HG03460 (cell line): ENCODE data around the gene JMJD8.

Experiments
- ATAC-seq: cut with Tn5 transposase; IDR thresholded peaks from one replicate; pipeline ENCODE4 v1.9.1; 2021; ENCODE audit not compliant: unreplicated experiment

JMJD8 gene, protein sequence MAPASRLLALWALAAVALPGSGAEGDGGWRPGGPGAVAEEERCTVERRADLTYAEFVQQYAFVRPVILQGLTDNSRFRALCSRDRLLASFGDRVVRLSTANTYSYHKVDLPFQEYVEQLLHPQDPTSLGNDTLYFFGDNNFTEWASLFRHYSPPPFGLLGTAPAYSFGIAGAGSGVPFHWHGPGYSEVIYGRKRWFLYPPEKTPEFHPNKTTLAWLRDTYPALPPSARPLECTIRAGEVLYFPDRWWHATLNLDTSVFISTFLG

DNA sequence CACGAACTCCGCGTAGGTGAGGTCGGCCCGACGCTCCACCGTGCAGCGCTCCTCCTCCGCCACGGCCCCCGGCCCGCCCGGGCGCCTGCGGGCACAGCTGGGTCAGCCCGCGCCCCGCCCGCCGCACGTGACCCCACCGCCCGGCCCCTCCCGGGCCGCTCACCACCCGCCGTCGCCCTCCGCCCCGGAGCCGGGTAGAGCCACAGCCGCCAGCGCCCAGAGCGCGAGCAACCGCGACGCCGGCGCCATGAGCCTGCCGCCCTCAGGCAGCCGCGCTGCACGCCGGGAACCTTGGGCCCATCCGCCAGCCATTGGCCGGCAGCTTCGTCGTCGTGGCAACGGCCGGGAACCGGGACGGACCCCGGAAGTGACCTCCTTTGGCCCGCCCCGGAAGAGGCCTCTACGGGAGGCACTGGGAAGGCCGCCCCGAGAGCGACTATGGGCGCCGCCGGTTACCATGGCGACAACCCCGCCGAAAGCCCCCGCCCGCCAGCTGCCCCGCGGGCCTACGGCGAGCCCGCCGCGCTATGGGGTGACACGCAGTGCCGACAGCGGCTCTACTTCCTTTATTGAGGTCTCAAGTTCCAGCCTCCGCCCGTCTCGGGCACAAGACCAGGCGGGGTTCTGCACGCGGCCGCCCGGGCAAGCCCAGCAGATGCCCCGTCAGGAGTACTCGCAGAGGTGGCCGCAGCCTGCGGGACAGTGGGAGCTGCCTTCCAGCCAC, at the start of gene JMJD8:
Gene JMJD8, minus strand, starts transcription at position 264 of the 724 bp plus-strand sequence. Its CDS starts 15 bp downstream, at position 249.
- peak; percentile 51 for ATAC-seq

- ATAC-seq = no peak
Observed at GRCh38 chr16:733382-734207, 49.5 kb upstream of the JMJD8 start.

DNA sequence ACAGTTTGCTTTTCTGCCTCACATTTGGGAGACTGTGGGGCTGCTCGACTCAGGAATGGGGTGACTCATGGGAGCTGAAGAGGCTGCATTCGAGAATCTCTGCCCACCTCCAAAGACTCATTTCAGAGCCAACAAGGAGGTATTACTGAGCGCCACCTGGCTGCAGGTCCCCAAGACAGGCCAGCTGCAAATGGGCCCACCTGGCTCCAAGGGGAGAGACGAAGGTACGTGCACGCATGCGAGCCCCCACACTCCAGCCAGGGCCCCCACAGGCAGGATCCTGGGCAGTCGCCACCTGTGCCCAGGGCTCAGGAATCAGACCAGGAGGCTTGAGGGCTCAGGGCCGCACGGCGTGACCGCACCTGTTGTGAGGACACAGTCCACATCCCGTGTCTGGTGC, 48.8 kb upstream of the JMJD8 start:
- ATAC-seq = no peak

- ATAC-seq = no peak
Observed at GRCh38 chr16:732332-732731, 48.2 kb upstream of the JMJD8 start.

DNA sequence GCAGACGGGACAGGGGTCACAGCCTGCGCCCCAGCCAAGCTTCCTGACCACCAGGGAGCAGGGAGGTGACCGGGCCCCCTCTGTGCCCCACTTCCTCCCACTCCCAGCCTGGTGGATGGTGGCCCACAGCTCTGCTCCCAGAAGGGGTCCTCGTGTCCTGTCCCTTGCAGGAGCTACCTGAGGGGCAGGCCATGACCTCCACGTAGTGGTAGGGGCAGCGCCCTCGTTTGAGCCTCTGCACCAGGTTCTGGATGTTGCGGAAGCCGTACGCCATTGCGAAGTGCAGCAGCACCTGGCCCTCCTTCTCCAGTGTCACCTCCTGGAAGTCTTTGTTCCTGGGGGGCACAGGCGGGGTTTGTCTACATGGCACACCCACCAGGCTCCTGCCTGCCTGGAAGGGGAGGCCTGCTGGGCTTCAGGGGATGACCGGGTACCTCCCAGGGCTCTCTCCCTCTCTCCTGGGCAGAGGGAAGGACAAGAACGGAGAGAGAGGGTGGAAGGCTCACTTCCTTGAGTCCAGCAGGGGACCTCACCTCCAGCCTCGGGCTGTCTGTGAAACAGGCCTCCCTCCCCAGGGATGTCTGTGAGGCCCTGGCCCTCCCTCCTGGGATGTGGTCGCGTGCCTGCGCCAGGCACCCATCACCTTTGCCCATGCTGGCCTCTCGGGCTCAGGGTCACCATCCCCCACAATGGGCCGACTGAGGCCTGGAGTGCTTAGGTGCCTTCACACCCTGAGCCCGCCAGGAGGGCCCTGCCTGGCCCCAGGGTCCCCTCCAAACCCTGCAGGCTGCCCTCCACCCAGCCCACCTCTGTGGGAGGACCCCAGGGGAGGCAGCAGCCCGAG, 46.8 kb upstream of the JMJD8 start:
- no peak for ATAC-seq

DNA sequence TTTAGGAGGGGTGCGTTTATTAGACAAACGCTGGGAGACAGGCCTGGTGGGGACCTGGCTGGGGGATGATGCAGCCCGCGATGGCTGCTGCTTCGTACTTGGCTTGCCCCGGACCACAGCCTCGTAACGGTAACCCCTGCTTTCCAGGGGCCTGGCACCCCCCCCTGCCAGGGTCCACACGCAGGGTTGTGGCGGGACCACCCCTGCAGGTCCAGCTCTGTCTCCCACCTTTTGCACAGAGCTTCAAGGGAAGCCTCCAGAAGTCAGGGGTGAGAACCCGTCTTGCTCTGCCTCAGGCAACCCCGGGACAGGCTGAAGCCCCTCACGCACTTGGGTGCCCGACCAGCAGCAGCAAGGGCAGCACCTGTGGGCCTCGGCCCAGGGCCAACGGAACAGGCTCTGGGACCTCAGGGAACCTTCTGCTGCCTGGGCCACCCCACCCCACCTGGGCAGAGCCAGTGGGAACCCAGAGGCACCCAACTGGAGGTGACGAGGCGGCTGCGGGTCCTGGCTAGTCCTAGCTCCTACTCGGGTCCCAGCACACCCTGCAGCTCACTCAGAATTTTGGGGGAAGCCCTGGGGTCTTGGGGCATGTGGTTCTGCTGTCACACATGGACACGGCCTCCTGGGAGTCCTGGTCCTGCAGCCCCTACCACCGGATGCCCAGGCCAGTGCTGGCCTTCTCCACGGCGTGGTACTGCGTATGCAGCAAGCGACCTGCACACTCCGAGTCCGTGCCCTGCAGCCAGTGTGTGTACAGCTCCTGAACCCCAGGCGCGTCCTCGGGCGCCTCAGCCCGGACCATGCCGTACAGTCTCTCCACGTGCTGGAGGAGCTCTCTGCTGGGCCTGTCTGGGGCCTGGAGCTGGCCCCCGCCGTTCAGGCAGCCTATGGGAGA, 45.9 kb upstream of the JMJD8 start:
- ATAC-seq = no peak

DNA sequence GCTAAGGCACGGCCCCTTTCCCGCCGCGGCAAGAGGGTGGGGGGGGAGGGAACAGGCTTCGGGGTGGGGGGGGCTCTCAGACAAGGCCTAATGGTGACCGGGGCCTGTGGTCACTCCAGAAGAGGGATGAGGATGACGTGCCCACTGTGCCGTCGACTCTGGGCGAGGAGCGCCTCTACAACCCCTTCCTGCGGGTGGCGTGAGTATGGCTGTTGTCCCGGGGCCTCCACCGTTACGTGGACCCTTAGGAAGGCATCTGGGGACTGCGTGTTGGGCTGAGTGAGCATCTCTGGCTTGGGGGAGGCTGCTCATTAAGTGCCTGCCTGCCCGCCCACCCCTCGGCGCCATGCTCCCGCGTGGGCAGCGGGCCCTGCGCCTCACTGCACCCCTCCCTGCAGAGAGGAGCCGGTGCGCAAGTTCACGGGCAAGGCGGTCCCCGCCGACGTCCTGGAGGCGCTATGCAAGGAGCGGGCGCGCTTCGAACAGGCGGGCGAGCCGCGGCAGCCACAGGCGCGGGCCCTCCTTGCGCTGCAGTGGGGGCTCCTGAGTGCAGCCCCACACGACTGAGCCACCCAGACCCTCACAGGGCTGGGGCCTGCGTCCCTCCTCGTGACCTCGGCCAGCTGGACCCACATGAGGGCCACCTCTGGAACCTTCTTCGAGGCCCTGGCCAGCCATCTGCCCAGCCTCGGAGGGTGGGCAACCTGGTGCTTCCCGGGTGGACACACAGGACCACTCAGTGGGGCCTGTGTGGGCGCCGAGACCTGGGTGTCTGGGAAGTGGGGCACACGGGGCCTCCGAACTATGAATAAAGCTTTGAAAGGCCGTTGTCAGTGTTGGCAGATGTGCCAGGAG, 45.0 kb upstream of the JMJD8 start:
- no peak for ATAC-seq

GRCh38 chr16:728131-728889, 44.2 kb upstream of the JMJD8 start:
- ATAC-seq = peak; percentile 37

DNA sequence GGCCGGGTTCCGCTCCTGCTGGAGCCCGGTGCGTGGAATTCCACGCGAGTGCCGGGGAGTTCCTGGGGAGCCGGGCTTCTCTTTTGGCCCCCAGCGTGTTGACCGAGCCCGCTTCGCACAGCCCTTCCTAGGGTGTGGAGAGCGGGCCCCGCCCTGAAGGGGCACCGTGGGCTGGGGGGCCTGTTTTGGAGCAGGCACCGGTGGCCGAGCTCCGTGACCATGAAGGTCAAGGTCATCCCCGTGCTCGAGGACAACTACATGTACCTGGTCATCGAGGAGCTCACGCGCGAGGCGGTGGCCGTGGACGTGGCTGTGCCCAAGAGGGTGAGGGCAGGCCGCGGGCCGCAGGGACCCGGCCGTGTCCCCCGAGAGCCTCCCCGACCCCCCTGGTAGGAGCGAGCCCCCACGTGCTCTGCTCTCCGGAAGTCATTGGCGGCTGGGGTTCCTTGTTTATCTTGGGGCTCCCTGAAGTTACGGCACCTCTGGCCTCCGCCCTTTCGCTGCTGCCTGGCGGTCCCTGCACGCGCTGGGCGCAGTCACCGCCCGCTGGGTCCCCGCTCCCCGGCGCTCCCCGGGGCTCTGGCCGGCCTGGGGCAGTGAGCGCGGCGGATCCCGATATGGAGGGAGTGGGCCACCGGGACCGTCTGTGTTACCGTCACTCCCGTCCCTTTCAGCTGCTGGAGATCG, 43.3 kb upstream of the JMJD8 start:
- ATAC-seq = peak; percentile 5

DNA sequence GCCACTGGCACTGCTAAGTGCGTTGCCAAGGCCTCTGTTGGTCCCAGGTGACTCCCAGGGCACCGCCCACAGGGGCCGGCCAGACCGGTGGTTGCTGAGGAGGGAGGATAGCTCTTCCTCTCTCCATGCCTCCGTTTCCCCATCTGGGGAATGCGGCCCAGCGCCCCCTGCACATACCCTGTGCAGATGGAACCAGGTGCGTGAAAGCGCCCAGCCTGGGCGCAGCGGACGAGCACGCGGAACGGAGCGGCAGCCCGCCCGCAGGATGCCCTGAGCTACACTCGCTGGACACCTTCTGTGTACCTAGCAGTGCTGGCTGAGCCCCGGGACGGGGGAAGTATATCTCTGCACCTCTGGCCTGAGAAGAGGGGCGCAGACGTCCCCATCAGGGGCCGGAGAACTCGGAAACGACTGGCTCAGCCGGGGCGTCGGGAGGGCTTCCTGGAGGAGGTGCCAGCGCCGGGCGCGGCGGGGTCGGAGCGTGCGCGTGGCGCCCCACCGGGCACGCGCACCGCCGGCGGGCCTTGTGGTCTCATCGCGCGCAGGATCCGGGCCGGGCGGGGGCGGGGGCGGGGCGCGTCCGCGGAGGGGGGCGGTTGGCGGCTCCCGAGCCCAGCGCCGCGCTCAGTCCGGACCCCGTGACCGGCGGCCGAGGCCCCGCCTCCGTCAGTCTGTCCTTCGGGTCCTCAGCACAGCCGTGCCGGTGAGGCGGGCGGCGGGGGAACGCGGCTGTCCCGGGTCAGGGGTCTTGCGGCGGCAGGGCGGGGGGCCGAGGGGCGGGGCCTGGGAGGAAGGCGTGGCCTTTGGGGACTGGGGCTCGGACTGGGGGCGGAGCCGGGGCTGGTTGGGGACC, 42.5 kb upstream of the JMJD8 start, which contains the start of the genes CCDC78 and HAGHL:
Gene CCDC78, minus strand, starts transcription at position 6 of the 853 bp plus-strand sequence. CDS start 76 bp downstream, outside the sequence.
Gene HAGHL, plus strand, starts transcription at position 669 of the 853 bp plus-strand sequence. CDS start 404 bp downstream, outside the sequence.
- ATAC-seq = no peak

- no peak for ATAC-seq
Observed at GRCh38 chr16:726188-726437, 42.0 kb upstream of the JMJD8 start.

DNA sequence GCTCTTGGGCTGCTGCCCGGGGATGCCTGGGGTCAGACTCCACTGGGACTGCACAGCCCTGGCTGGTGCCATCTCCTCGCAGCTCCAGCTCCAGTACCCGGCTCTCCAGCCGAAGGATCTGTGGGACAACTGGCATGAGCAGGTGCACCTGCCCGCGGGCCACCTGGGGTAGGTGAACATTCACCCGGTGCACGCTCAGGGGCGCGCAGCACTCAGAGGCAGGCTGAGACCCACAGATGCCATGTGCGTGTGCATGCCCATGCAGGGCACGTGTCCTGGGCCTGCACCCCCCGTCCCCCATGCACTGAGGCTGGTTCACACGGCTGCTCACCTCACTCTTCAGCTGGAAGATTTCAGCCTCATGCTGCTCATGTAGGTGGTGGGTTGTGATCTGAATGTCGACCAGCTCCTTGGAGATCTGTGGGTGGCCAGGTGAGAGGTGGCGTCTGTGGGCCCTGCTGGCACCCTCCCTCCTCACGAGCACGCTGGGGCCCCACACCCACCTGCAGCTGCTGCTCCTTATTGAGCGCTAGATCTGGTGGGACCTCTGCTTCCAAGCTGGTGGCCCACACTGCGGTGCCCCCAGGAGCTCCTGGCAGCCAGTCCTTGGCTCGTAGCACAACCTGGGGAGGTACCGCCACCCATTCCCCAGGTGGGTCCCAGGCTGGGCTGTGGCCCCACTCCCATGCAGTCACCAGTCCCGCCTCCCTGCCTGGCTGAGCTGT, 41.5 kb upstream of the JMJD8 start:
- no peak for ATAC-seq

DNA sequence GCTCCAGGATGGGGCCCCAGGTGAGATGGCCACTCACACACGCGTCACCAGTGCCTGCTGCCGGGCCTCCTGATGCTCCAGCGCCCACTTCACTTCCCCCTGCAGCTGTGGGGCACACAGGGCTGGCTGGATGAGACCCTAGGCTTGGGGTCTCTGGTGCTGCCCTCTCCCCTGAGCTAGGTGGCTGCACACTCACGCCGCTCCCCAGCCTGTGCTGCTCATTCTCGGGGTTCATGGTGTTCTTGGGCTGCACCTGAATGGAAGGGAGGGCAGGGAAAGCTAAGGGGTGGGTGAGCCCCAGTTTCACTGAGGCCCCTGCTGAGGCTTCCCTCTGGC, 40.9 kb upstream of the JMJD8 start:
- ATAC-seq = no peak

DNA sequence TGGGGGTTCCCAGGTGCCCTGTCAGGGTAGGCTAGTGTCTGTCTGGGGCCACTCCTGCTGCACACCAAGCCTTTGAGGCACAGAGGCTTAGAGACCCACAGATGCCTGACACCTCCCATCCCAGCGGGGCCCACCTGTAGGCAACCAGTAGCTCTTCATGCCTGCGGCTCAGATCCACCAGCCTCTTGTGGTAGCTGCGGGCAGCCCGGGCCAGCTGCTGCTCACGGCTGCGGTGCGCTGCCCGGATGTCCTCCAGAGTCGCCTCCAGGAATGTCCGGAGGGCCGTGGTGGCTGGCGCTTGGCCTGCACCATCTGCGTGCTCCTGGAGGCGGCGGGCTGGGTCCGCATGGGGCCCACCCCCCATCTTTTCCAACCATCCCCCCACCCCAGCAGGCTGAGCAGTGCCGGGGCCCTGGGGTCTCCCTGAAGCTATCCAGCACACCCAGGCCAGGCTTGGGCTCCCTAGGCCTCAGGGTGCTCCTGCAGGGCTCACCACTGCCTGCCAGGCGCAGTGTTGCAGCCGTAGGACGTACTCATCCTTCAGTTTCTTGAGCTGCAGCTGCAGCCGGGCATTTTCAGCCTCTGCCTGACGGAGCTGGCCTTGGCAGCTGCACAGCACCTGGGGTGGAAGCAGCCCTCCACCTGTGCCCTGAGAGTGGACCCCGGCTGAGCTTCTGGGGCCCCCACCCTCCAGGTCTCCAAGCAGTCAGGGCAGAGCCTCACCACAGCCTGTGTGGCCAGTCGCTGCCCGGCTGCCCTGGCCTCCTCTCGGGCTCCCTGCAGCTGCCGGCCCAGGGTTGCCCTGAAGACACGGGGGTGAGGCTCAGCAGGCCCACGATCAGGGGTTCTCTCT, 40.3 kb upstream of the JMJD8 start:
- no peak for ATAC-seq

DNA sequence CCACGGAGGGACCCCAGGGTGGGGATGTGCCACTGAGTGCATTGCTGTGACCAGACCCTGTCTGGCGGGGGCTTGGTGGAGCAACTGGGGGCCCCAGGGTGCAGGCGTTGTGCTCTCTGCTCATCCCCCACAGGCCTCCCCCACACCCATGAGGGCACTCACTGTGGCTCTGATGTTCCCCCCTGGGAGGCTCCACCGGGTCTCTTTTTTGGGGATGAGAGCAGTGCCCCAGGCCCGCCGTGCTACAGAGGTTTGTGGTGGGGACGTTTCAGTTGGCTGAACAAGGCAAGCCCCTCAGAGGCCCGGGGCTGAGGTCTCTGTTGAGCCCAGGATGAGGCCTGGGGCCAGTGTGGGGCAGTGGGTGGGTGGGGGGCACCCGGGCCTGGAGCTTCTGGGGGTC, 39.6 kb upstream of the JMJD8 start:
- no peak for ATAC-seq
